OCI-LY3 (cell line): Measurements from ENCODE around the gene PLCXD1.

Experiments used
- EZH2phosphoT487 ChIP-seq: fragments of 200-600 bp; shearing (Covaris generic); IDR thresholded peaks from 2 replicates; pipeline ENCODE4 v1.6.1; 2018; ENCODE audit warnings: antibody characterized with exemption, mixed run types, low read depth
- TF ChIP-seq, protein P1 (sequence below): fragments of 200-600, 300-600 bp; sonication (generic); IDR thresholded peaks from 2 replicates; pipeline ENCODE4 v1.5.1; 2014; ENCODE audit warnings: antibody characterized with exemption, low read length, low read depth

- TF ChIP-seq, protein P1, sequence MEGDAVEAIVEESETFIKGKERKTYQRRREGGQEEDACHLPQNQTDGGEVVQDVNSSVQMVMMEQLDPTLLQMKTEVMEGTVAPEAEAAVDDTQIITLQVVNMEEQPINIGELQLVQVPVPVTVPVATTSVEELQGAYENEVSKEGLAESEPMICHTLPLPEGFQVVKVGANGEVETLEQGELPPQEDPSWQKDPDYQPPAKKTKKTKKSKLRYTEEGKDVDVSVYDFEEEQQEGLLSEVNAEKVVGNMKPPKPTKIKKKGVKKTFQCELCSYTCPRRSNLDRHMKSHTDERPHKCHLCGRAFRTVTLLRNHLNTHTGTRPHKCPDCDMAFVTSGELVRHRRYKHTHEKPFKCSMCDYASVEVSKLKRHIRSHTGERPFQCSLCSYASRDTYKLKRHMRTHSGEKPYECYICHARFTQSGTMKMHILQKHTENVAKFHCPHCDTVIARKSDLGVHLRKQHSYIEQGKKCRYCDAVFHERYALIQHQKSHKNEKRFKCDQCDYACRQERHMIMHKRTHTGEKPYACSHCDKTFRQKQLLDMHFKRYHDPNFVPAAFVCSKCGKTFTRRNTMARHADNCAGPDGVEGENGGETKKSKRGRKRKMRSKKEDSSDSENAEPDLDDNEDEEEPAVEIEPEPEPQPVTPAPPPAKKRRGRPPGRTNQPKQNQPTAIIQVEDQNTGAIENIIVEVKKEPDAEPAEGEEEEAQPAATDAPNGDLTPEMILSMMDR = no peak
- no peak for TF ChIP-seq EZH2phosphoT487
Observed at GRCh38 chrX:317424-318067, 36.4 kb downstream of the PLCXD1 start.
